ENCODE measurements around the gene LEP. TPM values are rescaled to one million over a fixed set of nuclear protein-coding genes. Genes with fewer than 3 reads are reported as not detected.

LEP gene
- total and polyA plus RNA-seq, 9 donors = 0.01 to 0.87 (median 0.15) TPM; not detected in 4

DNA sequence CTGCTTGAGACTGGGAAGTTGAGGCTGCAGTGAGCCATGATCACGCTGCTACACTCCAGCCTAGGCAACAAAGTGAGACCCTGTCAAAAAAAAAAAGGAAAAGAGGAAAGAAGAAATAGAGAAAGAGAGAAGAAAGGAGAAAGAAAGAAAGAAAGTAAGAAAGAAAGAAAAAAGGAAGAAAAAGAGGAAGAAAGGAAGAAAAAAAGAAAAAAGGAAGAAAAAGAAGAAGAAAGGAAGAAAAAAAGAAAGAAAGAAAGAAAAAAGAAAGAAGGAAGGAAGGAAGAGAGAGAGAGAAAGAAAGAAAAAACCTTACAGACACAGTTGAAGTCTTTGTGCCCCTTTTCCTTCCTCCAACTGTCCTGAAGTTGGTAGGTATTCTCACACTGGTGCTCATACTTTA lies 26.6 kb upstream of the LEP start:
- DNase-seq = no peak
- 97 to 100% (median 100%) methylated on average over 1 of the region's 1 CpG for WGBS, 3 donors

DNA sequence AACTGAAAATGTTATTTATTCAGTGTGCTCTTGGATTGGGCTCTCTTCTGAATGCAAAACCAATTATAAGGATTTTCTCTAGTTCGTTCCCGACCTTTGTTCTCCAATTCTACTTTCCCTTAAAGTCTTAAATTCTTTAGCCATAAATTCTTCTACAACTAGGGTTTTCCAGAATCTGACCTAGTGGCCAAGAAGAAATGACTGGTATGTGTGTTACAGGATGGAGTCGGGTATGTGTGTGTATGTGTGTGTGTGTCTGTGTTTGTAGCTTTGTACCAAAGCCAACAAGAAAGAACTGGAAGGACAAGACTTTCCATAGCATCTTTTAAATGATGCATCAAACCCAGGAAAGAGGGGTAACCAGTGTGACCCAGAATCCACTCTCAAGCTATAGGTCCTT lies 25.8 kb upstream of the LEP start:
- 24 to 29% (median 24%) methylated on average over 3 of the region's 3 CpGs for WGBS, 3 donors
- no peaks in the 10 kb centered on the region for H3K27me3 ChIP-seq

More for the DNA sequence above, 26.6 kb upstream of the LEP start:
- no peak overlapping the region for H3K4me3 ChIP-seq
- no peaks in the 10 kb centered on the region for H3K4me1 ChIP-seq (ENCODE audit: insufficient read depth)
- intact Hi-C loops (cut with DNase I) = loop anchor here in 1 of 4 donors (10.0 kb wide), 2 partner anchors 510 to 600 kb away; partner anchors contain the start of gene PAX4
- no peak overlapping the region for H3K27ac ChIP-seq
- no peaks in the 10 kb centered on the region for H3K36me3 ChIP-seq
- H3K27me3 ChIP-seq = no peaks in the 10 kb centered on the region
- no peaks in the 10 kb centered on the region for H3K9me3 ChIP-seq
- TF ChIP-seq EP300 (IDR thresholded peaks at IDR 0.05) (no peak), POLR2A (IDR thresholded peaks at IDR 0.05) (no peak)
- TF ChIP-seq, protein P1, sequence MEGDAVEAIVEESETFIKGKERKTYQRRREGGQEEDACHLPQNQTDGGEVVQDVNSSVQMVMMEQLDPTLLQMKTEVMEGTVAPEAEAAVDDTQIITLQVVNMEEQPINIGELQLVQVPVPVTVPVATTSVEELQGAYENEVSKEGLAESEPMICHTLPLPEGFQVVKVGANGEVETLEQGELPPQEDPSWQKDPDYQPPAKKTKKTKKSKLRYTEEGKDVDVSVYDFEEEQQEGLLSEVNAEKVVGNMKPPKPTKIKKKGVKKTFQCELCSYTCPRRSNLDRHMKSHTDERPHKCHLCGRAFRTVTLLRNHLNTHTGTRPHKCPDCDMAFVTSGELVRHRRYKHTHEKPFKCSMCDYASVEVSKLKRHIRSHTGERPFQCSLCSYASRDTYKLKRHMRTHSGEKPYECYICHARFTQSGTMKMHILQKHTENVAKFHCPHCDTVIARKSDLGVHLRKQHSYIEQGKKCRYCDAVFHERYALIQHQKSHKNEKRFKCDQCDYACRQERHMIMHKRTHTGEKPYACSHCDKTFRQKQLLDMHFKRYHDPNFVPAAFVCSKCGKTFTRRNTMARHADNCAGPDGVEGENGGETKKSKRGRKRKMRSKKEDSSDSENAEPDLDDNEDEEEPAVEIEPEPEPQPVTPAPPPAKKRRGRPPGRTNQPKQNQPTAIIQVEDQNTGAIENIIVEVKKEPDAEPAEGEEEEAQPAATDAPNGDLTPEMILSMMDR (IDR thresholded peaks at IDR 0.05) = no peak

DNA sequence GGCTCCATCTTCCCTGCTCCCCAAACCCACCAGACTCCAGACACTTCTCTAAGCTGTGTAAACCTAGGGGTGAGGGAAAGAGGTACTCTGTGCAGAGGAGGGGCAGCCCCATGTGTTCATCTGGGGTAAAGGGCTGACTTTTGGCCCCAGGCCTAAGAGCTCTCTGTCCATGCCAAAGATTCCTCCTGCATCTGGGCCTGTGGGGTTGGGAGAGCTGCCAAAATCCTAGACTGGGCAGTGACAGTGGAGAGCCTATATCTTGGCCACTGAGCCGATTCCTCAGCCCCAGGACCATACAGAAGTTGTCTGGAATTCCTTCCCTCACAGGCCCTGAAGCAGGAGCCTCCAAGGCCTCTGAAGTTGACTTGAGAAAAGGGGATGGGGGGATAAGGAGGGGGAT lies 25.3 kb upstream of the LEP start:
- intact Hi-C loops (cut with DNase I) = loop anchor here in 1 of 4 donors (10.0 kb wide), 2 partner anchors 511 to 601 kb away; partner anchors contain the start of gene PAX4
- DNase-seq = no peak
- H3K27ac ChIP-seq = no peak overlapping the region
- no peaks in the 10 kb centered on the region for H3K4me1 ChIP-seq (ENCODE audit: insufficient read depth)
- H3K4me3 ChIP-seq = no peak overlapping the region
- no peaks in the 10 kb centered on the region for H3K27me3 ChIP-seq
- TF ChIP-seq, protein P1 (IDR thresholded peaks at IDR 0.05) = no peak
- TF ChIP-seq POLR2A (IDR thresholded peaks at IDR 0.05) (no peak), EP300 (IDR thresholded peaks at IDR 0.05) (no peak)
- no peaks in the 10 kb centered on the region for H3K36me3 ChIP-seq
- 5 to 29% (median 23%) methylated on average over 1 of the region's 1 CpG for WGBS, 3 donors
- no peaks in the 10 kb centered on the region for H3K9me3 ChIP-seq

More for the DNA sequence above, 25.8 kb upstream of the LEP start:
- Histone ChIP-seq H3K4me3 (no peak overlapping the region), H3K36me3 (no peaks in the 10 kb centered on the region), H3K4me1 (ENCODE audit: insufficient read depth) (no peaks in the 10 kb centered on the region), H3K27ac (no peak overlapping the region), H3K9me3 (no peaks in the 10 kb centered on the region)
- TF ChIP-seq EP300 (IDR thresholded peaks at IDR 0.05) = no peak
- TF ChIP-seq, protein P1 (IDR thresholded peaks at IDR 0.05) = no peak
- no peak for TF ChIP-seq POLR2A (IDR thresholded peaks at IDR 0.05)
- intact Hi-C loops (cut with DNase I) = loop anchor here in 1 of 4 donors (10.0 kb wide), 2 partner anchors 510 to 600 kb away; partner anchors contain the start of gene PAX4
- DNase-seq = no peak

DNA sequence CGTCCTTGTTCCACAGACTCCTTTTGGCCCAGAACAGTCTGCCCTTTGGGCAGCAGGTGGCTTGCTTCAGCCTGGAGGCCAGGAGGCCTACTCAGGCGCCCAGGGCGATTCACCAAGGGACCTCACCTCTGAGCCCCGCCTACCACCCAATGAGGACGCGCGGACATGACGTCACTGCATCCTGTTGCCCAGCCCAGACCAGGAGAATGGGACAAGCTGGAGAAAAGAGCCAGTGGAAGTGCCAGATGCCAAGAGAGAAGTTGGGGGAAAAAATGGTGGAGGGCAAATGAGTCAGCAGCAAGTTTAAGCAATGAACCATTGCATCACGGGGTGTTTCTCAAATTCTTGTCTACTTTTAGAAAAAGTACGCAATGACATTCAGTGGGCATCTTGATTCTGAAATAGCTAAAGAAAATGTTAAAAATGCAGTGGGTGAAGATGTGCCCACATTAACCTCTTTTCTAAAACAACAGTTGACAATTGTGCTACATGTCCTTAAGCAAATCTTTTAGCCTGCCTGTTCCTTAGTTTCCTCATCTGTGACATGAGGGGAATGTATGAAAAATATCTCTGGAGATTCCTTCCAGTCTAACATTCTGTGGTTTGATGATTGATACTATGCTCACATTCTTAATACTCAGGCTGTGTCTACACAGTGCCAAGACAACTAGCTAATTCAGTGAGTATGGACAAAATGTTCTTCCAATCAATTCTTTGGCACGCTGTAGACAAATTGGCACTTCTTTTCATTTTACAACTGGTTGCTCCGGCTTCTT lies 23.9 kb upstream of the LEP start:
- Histone ChIP-seq H3K4me3 (no peak overlapping the region), H3K36me3 (no peaks in the 10 kb centered on the region), H3K27ac (no peak overlapping the region), H3K27me3 (no peaks in the 10 kb centered on the region), H3K9me3 (no peaks in the 10 kb centered on the region), H3K4me1 (ENCODE audit: insufficient read depth) (no peaks in the 10 kb centered on the region)
- no peak for DNase-seq
- TF ChIP-seq, protein P1 (IDR thresholded peaks at IDR 0.05) = no peak
- no peak for TF ChIP-seq POLR2A (IDR thresholded peaks at IDR 0.05)
- no peak for TF ChIP-seq EP300 (IDR thresholded peaks at IDR 0.05)
- intact Hi-C loops (cut with DNase I) = loop anchor here in 1 of 4 donors (10.0 kb wide), 2 partner anchors 512 to 602 kb away; partner anchors contain the start of gene PAX4
- 82 to 91% (median 89%) methylated on average over 12 of the region's 12 CpGs for WGBS, 3 donors
